ENCODE data around the gene ST6GALNAC1. TPM values are rescaled to one million over a fixed set of nuclear protein-coding genes. Genes with fewer than 3 reads are reported as not detected.

The ST6GALNAC1 gene
- total and polyA plus RNA-seq, 2 of the 8 experiments (the other 6 are each of a cell fraction or from before 2014, with no cell fraction given), result not detected

- H4K5ac ChIP-seq (ENCODE audit: insufficient read length, low read depth, low read length), result no peak overlapping the region
- DNase-seq (ENCODE audit: low read depth in 1 of 2, low spot score in 2 of 2) (no peak), FAIRE-seq (no peak)
- no peak overlapping the region for H2BK5ac ChIP-seq (ENCODE audit: low read depth, low read length)
- no peak overlapping the region for H2BK20ac ChIP-seq (ENCODE audit: low read length)
- no peak overlapping the region for H4K91ac ChIP-seq (replicated peaks; ENCODE audit: insufficient read length, low read length)
- H3K4me2 ChIP-seq (ENCODE audit: insufficient read depth in 1 of 2, low read depth in 2 of 2, low read length in 2 of 2), result no peak overlapping the region
- no peak overlapping the region for H2AFZ ChIP-seq (ENCODE audit: low read length)
- H3K4me1 ChIP-seq (replicated peaks in 1 of 4; ENCODE audit: control insufficient read depth in 3 of 4, insufficient read depth in 4 of 4, low read length in 3 of 4), result peaks cover 0 to 4% (median 3%) of the 10 kb centered on the region in 4 experiments; a peak in 4 of 7 replicates
- no peak overlapping the region for H3K18ac ChIP-seq (ENCODE audit: extremely low read depth, low read length)
- no peak overlapping the region for H2BK12ac ChIP-seq (ENCODE audit: low read depth, low read length)
- H3K4me3 ChIP-seq (ENCODE audit: extremely low read depth in 1 of 4, insufficient read depth in 2 of 4, low read depth in 3 of 4, low read length in 4 of 4), result no peak overlapping the region
- H2AK5ac ChIP-seq (ENCODE audit: low read depth, low read length), result no peak overlapping the region
- no peak overlapping the region for H3K23ac ChIP-seq (ENCODE audit: insufficient read length)
- no peak overlapping the region for H3K9ac ChIP-seq (replicated peaks in 1 of 4; ENCODE audit: extremely low read depth in 1 of 4, low read depth in 3 of 4, low read length in 3 of 4)
- ChIA-PET POLR2A (ENCODE audit: partially characterized antibody) (interaction anchor here (1.1 kb wide), 1 partner anchor 100 kb away, joined by 3 read pairs; no protein-coding TSS in a partner anchor), CTCF (ENCODE audit: partially characterized antibody) (interaction anchor here (0.7 to 5.3 kb wide), 2 partner anchors 12 to 403 kb away, joined by 3 to 30 read pairs; no protein-coding TSS in a partner anchor)
- H4K8ac ChIP-seq (ENCODE audit: extremely low read depth, insufficient read depth, low read length), result no peak overlapping the region
- H2BK120ac ChIP-seq (replicated peaks; ENCODE audit: low read depth, low read length), result no peak overlapping the region
- no peaks in the 10 kb centered on the region for H4K20me1 ChIP-seq (replicated peaks in 1 of 2; ENCODE audit: control insufficient read depth in 1 of 2, insufficient read depth in 2 of 2, low read length in 2 of 2)
- no peak overlapping the region for H3K4ac ChIP-seq (replicated peaks; ENCODE audit: insufficient read length, low read depth, low read length)
- H3K9me3 ChIP-seq (ENCODE audit: insufficient read depth in 2 of 2, low read depth in 1 of 2, low read length in 1 of 2), result no peaks in the 10 kb centered on the region
- H3K36me3 ChIP-seq (ENCODE audit: control insufficient read depth in 2 of 4, insufficient read depth in 4 of 4, low read length in 3 of 4), result no peaks in the 10 kb centered on the region
- H3K79me2 ChIP-seq (ENCODE audit: control insufficient read depth in 1 of 2, insufficient read depth in 2 of 2, low read length in 2 of 2), result no peaks in the 10 kb centered on the region
- no peaks in the 10 kb centered on the region for H3K27me3 ChIP-seq (replicated peaks in 1 of 4; ENCODE audit: control insufficient read depth in 3 of 4, extremely low read depth in 1 of 4, insufficient read depth in 3 of 4, low read length in 3 of 4)
- no peaks in the 10 kb centered on the region; the same call in 1 of the 2 replicates for H3K23me2 ChIP-seq (ENCODE audit: low read depth, low read length)
- H2BK15ac ChIP-seq (ENCODE audit: low read length), result no peak overlapping the region
- H3K56ac ChIP-seq (replicated peaks; ENCODE audit: insufficient read length, low read depth, low read length), result no peak overlapping the region
- H3K14ac ChIP-seq (ENCODE audit: insufficient read length), result no peak overlapping the region
- H3K79me1 ChIP-seq (ENCODE audit: low read depth, low read length), result no peaks in the 10 kb centered on the region
- no peak overlapping the region for H3K27ac ChIP-seq (ENCODE audit: low read depth, low read length)
- whole genome bisulfite sequencing, 2 experiments (ENCODE audit: extremely low coverage in 1 of 2, insufficient coverage in 1 of 2, insufficient read length in 1 of 2, insufficient replicate concordance in 2 of 2, low coverage in 1 of 2, low lambda C conversion rate in 2 of 2, missing lambda C conversion rate in 1 of 2), result 93% methylated on average over 8 of the region's 8 CpGs; no CpG with 5 or more reads in 1 of the 2 experiments
- TF ChIP-seq CEBPB (IDR thresholded peaks at IDR 0.05; ENCODE audit: low read depth, low read length) (no peak), BCL11A (IDR thresholded peaks at IDR 0.05; ENCODE audit: low read depth in 2 of 2, low read length in 2 of 2) (no peak), SRF (IDR thresholded peaks at IDR 0.05; ENCODE audit: low read depth, low read length) (no peak), ATF2 (IDR thresholded peaks at IDR 0.05; ENCODE audit: low read length) (no peak), TEAD4 (IDR thresholded peaks at IDR 0.05; ENCODE audit: low read depth, low read length) (no peak), CREB1 (IDR thresholded peaks at IDR 0.05) (no peak), YY1 (IDR thresholded peaks at IDR 0.05; ENCODE audit: low read depth, low read length) (no peak), E2F6 (IDR thresholded peaks at IDR 0.05) (no peak), ZNF274 (IDR thresholded peaks at IDR 0.05; ENCODE audit: borderline replicate concordance, extremely low read depth, low read length) (no peak), KDM5A (IDR thresholded peaks at IDR 0.05; ENCODE audit: low read length) (no peak), GABPA (IDR thresholded peaks at IDR 0.05; ENCODE audit: borderline replicate concordance, insufficient read depth, low read length) (no peak), TAF1 (IDR thresholded peaks at IDR 0.05; ENCODE audit: low read depth, low read length) (no peak)
These were observed 7.7 kb downstream of the ST6GALNAC1 start for GRCh38 chr17:76635659-76636360.
